HG02943 (cell line): Measurements from ENCODE around the gene DCLRE1C.
"Not testable (repeated sequence)": the region's sequence is repeated elsewhere in the genome, so short reads cannot be mapped to it uniquely, and the experiment has no call there.

Experiments used
- ATAC-seq: cut with Tn5 transposase; IDR thresholded peaks from one replicate; pipeline ENCODE4 v1.9.1; 2021; ENCODE audit warnings: mild to moderate bottlenecking, low read depth, moderate library complexity; ENCODE audit not compliant: unreplicated experiment

DCLRE1C gene

DNA sequence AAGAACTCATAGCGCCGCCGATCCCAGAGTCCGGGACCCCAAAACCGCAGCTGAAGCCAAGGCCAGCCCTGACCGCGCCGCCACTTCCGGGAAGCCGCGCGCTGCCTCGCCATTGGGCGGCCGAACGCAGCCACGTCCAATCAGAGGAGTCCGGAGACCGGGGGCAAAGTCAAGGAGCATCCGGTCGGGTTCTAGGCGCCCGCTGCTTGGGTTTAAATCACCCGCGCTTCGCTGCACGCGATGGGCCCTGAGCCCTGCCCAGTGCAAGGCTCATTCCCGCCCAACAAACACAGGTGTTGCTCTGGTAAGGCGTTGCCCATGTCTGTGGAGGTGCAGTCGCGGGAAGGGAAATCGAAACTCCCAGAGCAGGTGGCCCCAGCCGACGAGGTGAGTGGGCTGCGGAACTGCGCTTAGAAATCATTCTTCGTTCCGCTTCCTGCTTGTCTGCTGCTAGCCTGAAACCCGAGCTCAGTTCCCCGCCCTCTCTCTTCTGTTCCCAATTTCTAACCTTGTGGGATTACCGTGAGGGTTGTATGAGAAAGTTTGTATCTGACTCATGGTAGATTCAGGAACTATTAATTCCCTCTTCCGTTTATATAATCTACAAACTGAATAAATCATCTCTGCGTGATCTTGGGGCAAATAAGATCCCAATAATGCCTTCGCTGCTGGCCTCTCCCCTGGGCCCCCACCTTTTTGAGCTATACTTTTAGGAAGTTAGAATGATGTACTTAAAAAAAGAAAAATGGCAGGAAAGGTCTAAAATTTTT lies at the start of gene DCLRE1C:
Gene DCLRE1C, minus strand, starts transcription at position 96 of the 770 bp plus-strand sequence. Its CDS starts 86 bp downstream, at position 10.
- peak; percentile 79 for ATAC-seq

DNA sequence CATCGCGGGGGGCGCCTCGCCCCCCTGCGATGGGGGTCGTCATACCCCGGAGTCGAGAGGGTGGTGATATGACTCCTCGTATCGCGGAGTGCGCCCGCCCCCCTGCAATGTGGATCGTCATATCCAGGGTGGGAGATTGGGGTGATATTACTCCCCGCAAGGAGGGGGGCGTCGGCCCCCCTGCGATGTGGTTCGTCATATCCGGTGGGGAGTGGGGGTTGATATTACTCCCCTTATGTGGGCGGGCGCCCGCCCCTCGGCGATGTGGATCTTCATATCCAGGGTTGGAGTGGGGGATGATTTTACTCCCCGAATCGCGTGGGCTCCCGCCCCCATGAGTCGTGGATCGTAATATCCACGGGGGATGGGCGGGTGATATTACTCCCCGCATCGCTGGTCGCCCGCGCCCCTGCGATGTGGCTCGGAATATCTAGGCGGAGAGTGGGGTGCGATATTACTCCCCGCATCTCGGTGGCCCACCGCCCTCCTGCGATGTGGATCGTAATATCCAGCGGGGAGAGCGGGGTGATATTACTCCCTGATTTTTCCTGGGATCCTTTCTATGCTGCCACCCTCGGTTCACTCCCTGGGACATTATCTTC lies 42.2 kb upstream of the DCLRE1C start:
- no peak for ATAC-seq

DNA sequence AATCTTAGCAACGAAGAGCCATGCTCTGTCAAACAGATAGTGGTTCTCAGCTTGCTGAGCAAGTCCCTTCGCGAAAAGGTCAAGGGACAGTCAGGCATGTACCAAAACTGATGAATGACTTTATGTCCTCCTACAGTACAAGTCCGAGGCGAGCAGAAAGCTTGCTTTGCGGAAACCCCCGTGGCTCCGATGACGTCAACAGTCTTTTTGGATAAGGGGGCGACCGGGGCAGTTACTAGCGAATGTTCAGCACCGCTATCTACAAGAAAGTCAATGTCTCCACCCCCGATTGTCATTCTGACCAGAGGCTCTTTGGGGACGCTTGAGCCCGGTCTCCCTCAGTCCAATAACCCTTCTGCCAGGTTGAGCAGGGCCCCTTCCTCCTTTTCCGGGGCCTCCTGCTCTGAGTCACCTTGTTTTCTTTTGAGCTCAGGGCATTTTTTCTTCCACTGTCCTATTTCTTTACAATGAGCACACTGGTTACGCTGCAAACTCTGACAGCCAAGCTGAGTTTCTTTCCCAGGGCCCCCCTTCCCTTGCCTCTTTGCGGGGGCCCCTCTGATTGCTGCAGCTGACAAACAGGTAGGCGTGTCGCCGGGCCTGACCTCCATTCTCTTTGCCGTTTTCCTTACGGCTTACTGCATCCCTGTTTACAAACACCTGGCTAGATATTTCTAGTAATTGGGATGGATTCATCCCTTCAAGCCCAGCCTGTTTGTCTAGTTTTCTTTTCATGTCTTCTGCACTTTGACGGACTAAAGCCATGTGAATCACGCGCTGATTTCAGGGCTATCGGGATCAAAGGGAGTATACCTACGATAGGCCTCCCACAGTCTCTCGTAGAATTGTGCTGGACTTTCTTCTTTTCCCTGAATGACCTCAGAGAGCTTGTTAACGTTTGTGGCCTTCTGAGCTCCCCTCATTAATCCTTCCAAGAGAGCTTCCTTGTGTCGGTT lies 39.9 kb upstream of the DCLRE1C start:
- ATAC-seq, result not testable (repeated sequence)

DNA sequence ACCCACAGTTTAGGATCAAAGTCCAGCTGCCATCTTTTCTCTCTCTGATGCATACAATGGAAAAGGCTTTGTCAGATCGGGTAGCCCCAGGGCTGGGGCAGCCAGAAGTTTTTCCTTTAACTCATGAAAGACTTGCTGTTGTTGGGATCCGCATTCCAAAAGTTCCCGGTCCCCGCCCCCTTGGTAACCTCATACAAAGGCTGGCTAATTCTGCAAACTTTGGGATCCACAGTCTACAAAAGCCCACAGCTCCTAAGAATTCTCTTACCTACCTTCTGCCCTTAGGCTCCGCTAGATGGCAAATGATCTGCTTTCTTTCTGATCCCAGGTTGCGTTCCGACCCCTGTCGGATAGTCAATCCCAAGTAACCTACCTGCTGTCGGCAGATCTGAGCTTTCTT lies 38.4 kb upstream of the DCLRE1C start:
- ATAC-seq, result not testable (repeated sequence)

DNA sequence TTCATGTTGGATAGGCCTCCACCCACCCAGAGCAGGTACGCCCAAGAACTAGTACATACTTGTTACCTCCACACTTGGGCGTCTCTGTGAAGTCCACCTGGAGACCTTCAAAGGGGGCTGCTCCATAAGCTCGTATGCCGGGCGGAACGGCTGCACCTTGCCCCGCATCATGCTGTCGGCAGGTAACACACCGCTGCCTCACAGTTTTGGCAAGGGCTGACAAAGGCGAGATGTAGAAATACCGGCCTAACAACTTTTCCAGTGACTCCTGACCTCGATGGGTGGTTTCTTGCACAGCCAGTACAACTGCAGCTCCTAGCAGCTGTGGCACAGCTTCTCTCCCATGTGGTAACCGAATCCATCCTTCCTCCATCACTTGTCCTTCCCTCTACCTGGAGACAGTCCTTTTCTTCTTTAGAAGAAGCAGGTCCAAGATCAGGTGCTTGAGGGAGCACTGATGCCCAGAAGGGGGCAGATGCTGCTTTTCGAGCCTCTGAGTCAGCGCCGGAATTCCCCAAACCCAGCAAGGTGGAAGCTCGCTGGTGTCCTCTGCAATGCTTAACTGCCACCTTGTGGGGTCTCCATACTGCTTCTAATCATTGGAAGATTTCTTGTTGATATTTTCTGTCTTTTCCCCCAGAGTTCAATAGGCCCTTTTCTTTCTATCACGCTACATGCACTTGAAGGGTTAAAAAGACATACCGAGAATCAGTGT lies 37.3 kb upstream of the DCLRE1C start:
- not testable (repeated sequence) for ATAC-seq

- not testable (repeated sequence) for ATAC-seq
Measured at GRCh38 chr10:14989552-14989951, 35.7 kb upstream of the DCLRE1C start.

GRCh38 chr10:14982744-14983143 lies 28.8 kb upstream of the DCLRE1C start:
- ATAC-seq, result no peak

- ATAC-seq, result no peak
Measured at GRCh38 chr10:14975672-14976273, 21.9 kb upstream of the DCLRE1C start.

- not testable (repeated sequence) for ATAC-seq
Measured at GRCh38 chr10:14974153-14974998, 20.5 kb upstream of the DCLRE1C start.

- ATAC-seq, result no peak
Measured at GRCh38 chr10:14971867-14972448, 18.1 kb upstream of the DCLRE1C start.

DNA sequence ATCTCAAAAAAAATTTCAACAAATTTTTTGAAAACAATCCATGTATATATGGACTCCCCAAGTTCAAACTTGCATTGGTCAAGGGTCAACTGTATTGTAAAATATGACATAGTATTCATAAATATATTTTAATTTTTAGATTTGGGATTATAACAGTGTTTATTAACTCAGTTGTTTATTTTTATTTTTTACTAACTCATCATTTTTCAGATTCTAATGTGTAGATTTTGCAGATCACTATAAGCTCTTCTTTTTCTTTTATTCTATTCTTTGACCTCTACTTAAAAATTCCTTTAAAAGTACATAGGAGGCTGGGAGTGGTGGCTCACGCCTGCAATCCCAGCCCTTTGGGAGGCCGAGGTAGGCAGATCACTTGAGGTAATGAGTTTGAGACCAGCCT lies 14.0 kb upstream of the DCLRE1C start:
- no peak for ATAC-seq

- ATAC-seq, result peak; percentile 74
Measured at GRCh38 chr10:14959221-14960057, 5.5 kb upstream of the DCLRE1C start, which contains the start of gene MEIG1. Gene MEIG1 (plus strand): TSS chr10:14959388. CDS start chr10:14966469, 7,081 bp downstream.

DNA sequence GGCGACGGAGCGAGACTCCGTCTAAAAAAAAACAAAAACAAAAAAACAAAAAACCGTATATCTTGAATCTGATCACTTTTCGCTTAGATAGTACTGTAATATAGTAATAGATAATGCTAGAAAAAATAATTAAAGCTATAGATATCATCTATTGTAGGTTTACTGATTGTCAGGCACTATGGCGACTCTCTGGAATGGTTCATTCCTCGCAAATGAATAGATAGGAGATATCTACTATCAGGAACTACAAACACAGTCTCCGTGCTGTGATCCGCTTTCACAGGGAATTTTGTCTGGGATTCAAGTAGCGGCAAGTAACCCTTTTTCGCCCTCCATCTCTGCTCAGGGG lies 5.0 kb upstream of the DCLRE1C start:
- no peak for ATAC-seq

DNA sequence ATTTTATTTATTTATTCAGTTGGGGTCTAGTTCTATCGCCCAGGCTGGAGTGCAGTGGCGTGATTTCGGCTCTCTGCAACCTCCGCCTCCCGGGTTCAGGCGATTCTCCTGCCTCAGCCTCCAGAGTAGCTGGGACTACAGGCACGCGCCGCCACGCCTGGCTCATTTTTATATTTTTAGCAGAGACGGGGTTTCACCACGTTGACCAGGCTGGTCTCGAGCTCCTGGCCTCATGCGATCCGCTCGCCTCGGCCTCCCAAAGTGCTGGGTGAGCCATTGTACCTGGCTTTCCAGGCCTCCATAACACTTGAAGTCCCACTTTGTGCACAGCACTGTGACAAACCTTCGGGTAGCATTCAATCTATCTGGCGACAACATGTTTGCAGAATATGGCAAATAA lies 1.0 kb upstream of the DCLRE1C start:
- no peak for ATAC-seq

GRCh38 chr10:14953424-14954000 lies 384 bp downstream of the DCLRE1C start:
- ATAC-seq, result peak; percentile 42

DNA sequence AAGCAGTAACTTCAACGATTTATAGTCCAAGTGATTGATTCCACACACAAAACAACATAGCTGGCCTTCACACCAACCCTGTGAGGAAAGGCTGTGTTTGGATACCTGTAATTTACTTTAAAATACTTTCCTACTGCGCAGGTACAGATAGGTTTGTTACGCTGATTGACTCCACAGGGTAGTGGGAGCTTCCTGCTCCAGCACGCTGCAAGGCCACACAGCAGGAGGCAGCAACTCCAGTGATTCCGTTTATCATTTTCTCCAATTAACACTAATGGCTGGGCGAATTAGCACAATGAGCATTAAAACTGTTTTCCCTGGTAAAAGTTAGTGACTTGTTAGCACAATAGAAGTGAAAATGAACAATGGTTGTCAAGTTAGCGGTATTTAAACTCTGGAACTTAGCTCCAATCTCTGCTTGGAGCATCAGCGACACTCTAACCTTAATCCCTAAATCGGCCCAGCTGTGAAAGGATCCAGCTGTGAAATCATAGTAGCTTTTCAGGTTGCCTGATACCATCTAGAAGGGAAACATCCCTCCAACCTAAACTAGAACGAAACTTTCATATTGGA lies 959 bp downstream of the DCLRE1C start:
- ATAC-seq, result no peak

- no peak for ATAC-seq
Measured at GRCh38 chr10:14949291-14949690, 4.6 kb downstream of the DCLRE1C start.
